ENCODE measurements around the gene KDF1. TPM values are rescaled to one million over a fixed set of nuclear protein-coding genes. Genes with fewer than 3 reads are reported as not detected.

Gene KDF1
- total and polyA plus RNA-seq, 2 of the 13 experiments (the other 11 are each of a cell fraction or from before 2014, with no cell fraction given), result 1.9 to 4.9 TPM

- TF ChIP-seq ARID4A (CRISPR knock-in tag; IDR thresholded peaks at IDR 0.05; ENCODE audit: borderline replicate concordance) (no peak), FOXK2 (IDR thresholded peaks at IDR 0.05) (no peak)
- TF ChIP-seq, protein P1, sequence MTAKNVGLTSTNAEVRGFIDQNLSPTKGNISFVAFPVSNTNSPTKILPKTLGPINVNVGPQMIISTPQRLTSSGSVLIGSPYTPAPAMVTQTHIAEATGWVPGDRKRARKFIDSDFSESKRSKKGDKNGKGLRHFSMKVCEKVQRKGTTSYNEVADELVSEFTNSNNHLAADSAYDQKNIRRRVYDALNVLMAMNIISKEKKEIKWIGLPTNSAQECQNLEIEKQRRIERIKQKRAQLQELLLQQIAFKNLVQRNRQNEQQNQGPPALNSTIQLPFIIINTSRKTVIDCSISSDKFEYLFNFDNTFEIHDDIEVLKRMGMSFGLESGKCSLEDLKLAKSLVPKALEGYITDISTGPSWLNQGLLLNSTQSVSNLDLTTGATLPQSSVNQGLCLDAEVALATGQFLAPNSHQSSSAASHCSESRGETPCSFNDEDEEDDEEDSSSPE (CRISPR knock-in tag; IDR thresholded peaks at IDR 0.05), result no peak
Measured at GRCh38 chr1:27000090-27000816, 40.0 kb upstream of the KDF1 start (continued).

DNA sequence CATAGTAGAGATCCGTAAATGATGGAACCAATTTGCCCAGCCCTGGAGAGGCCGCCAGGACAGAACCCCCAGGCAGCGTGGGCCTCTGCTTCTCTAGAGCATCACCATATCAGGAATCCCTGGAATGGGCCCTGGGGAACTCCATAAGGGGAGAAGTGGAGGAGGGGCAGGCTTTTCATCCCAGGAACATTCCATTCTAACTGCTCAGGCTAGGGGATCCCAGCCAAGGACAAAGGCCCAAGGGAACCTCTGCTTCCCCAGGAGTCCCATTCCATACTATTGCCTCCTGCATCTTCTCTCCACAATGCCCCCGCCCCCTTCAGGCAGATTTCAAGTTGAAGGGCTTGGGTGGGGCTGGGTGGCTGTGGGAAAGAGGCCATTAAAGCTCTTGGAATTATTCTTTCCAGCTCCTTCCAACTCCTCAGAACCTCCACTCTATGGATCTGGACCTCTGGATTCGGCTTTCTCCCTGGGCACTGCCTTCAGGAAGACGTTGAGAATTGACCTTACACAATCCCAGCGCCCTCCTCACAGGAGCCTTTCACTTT, 39.2 kb upstream of the KDF1 start:
- intact Hi-C loops (cut with micrococcal nuclease; ENCODE audit: unreplicated experiment), result no loop called here
- H3K9ac ChIP-seq (ENCODE audit: insufficient read depth, low read depth, low read length), result no peak overlapping the region
- in situ Hi-C loops (cut with HindIII; ENCODE audit: extremely low pct_ligation_motif_present, low pct_unique_long_range_greater_than_20kb), result loop anchor here (5.0 kb wide), 1 partner anchor 37 kb away; the partner anchor contains the start of gene KDF1
- 79% methylated on average over 7 of the region's 7 CpGs for WGBS (ENCODE audit: low lambda C conversion rate)
- H3K4me1 ChIP-seq (ENCODE audit: insufficient read depth, low read length), result peaks cover 91% of the 10 kb centered on the region
- H3K9me3 ChIP-seq (ENCODE audit: low read length), result no peaks in the 10 kb centered on the region
- POLR2A ChIA-PET, result interaction anchor here (0.7 to 12.9 kb wide), 5 partner anchors 8 to 85 kb away, joined by 3 to 253 read pairs (median 63); partner anchors contain the start of genes KDF1 and NR0B2
- H3K79me2 ChIP-seq (ENCODE audit: insufficient read depth, low read length), result peaks cover 28% of the 10 kb centered on the region
- H2AFZ ChIP-seq (ENCODE audit: low read length), result no peak overlapping the region
- H3K27me3 ChIP-seq (ENCODE audit: control insufficient read depth in 1 of 2, insufficient read depth in 2 of 2, low read length in 2 of 2), result no peaks in the 10 kb centered on the region; a peak in 1 of 5 replicates
- peak; percentile 8 for FAIRE-seq
- no peak overlapping the region for H3K27ac ChIP-seq (ENCODE audit: extremely low read length, insufficient read depth, low read length)
- peak; percentile 77 for DNase-seq (ENCODE audit: low spot score)
- H3K4me3 ChIP-seq (replicated peaks in 1 of 3; ENCODE audit: insufficient read depth in 1 of 3, low read depth in 2 of 3, low read length in 3 of 3), result no peak overlapping the region
- 0 out of 5 replicates have a peak, but pooled peaks cover 1 to 3% of the 10 kb centered on the region in 2 experiments for H3K36me3 ChIP-seq (replicated peaks in 1 of 2; ENCODE audit: control insufficient read depth in 1 of 2, insufficient read depth in 2 of 2, low read length in 2 of 2)
- no TSS peak for BruUV-seq (replicated peaks)
- H3K4me2 ChIP-seq (ENCODE audit: low read depth, low read length), result no peak overlapping the region
- CTCF ChIA-PET (ENCODE audit: low intra/inter-chr PET ratio, low total read pairs), result no interaction called here
- H4K20me1 ChIP-seq (ENCODE audit: insufficient read depth, low read length), result peaks cover 74% of the 10 kb centered on the region
- peak; percentile 3; the same call in 1 of the 3 replicates for ATAC-seq
- TF ChIP-seq ZNF598 (CRISPR knock-in tag; IDR thresholded peaks at IDR 0.05; ENCODE audit: borderline replicate concordance) (no peak), RFXANK (CRISPR knock-in tag; IDR thresholded peaks at IDR 0.05) (no peak), ZSCAN20 (CRISPR knock-in tag; IDR thresholded peaks at IDR 0.05; ENCODE audit: borderline replicate concordance) (no peak), ZNF878 (CRISPR knock-in tag; IDR thresholded peaks at IDR 0.05) (no peak), TBL1XR1 (IDR thresholded peaks at IDR 0.05; ENCODE audit: borderline replicate concordance, low read length, partially characterized antibody) (no peak), NKX3-1 (CRISPR knock-in tag; IDR thresholded peaks at IDR 0.05) (no peak), GATA4 (IDR thresholded peaks at IDR 0.05; ENCODE audit: borderline replicate concordance, low read depth) (no peak), ZNF501 (CRISPR knock-in tag; IDR thresholded peaks at IDR 0.05) (no peak), HIVEP1 (CRISPR knock-in tag; IDR thresholded peaks at IDR 0.05) (0 out of 2 replicates have a peak, but pooled peaks have one; percentile 52), ZNF670 (CRISPR knock-in tag; IDR thresholded peaks at IDR 0.05; ENCODE audit: borderline replicate concordance) (no peak), ZMAT3 (CRISPR knock-in tag; conservative IDR thresholded peaks at IDR 0.05) (no peak), TOPORS (CRISPR knock-in tag; IDR thresholded peaks at IDR 0.05) (no peak), U2AF1 (optimal IDR thresholded peaks at IDR 0.05; ENCODE audit: low read depth, low read length) (peak; percentile 49), KAT2B (IDR thresholded peaks at IDR 0.05; ENCODE audit: borderline replicate concordance, low read depth, low read length) (no peak)
